Astrocyte of the hippocampus (primary cell): Measurements from ENCODE around the gene CNN3.

Experiments used
- DNase-seq: peaks from one replicate; pipeline ENCODE4 v3.0.0; 2011; ENCODE audit warnings: low read depth, low spot score

Gene CNN3

GRCh38 chr1:94887603-94888171, 39.2 kb downstream of the CNN3 start:
- no peak for DNase-seq

- DNase-seq: no peak
Observed at GRCh38 chr1:94887106-94887505, 39.8 kb downstream of the CNN3 start.

GRCh38 chr1:94886361-94886760, 40.5 kb downstream of the CNN3 start:
- DNase-seq: no peak

- DNase-seq: peak; percentile 54
Observed at GRCh38 chr1:94884507-94884906, 42.4 kb downstream of the CNN3 start.

GRCh38 chr1:94884106-94884505, 42.8 kb downstream of the CNN3 start:
- DNase-seq: peak; percentile 93

GRCh38 chr1:94883691-94884090, 43.2 kb downstream of the CNN3 start:
- DNase-seq: peak; percentile 77

- no peak for DNase-seq
Observed at GRCh38 chr1:94878329-94878728, 48.6 kb downstream of the CNN3 start.

GRCh38 chr1:94876362-94876761, 50.5 kb downstream of the CNN3 start:
- DNase-seq: no peak

- DNase-seq: no peak
Observed at GRCh38 chr1:94875794-94876193, 51.1 kb downstream of the CNN3 start.

GRCh38 chr1:94874423-94874822, 52.5 kb downstream of the CNN3 start:
- DNase-seq: no peak

GRCh38 chr1:94873520-94874351, 53.2 kb downstream of the CNN3 start:
- DNase-seq: no peak

GRCh38 chr1:94872771-94873495, 54.0 kb downstream of the CNN3 start:
- DNase-seq: peak; percentile 47

- DNase-seq: peak; percentile 67
Observed at GRCh38 chr1:94871031-94871430, 55.9 kb downstream of the CNN3 start.

GRCh38 chr1:94866164-94866807, 60.6 kb downstream of the CNN3 start:
- peak; percentile 89 for DNase-seq

GRCh38 chr1:94865360-94865759, 61.5 kb downstream of the CNN3 start:
- DNase-seq: peak; percentile 90

- peak; percentile 66 for DNase-seq
Observed at GRCh38 chr1:94864821-94865220, 62.1 kb downstream of the CNN3 start.

GRCh38 chr1:94863919-94864318, 63.0 kb downstream of the CNN3 start:
- DNase-seq: peak; percentile 92

GRCh38 chr1:94863297-94863911, 63.5 kb downstream of the CNN3 start:
- peak; percentile 70 for DNase-seq

GRCh38 chr1:94862718-94863117, 64.2 kb downstream of the CNN3 start:
- no peak for DNase-seq

GRCh38 chr1:94859174-94859573, 67.7 kb downstream of the CNN3 start:
- peak; percentile 30 for DNase-seq

GRCh38 chr1:94858276-94858675, 68.6 kb downstream of the CNN3 start:
- peak; percentile 64 for DNase-seq

GRCh38 chr1:94856868-94857267, 70.0 kb downstream of the CNN3 start:
- no peak for DNase-seq
